SK-N-SH treated with all-trans-retinoic acid at 6 μM for 48 hours (cell line): Measurements from ENCODE around the gene AOC3.
"Not testable (repeated sequence)": the region's sequence is repeated elsewhere in the genome, so short reads cannot be mapped to it uniquely, and the experiment has no call there.

Experiments used
- ATAC-seq: fragments of 200-7000 bp; cut with Tn5 transposase; 3 replicates; pipeline ENCODE4 v1.9.1; 2020; ENCODE audit warnings: mild to moderate bottlenecking, moderate library complexity
- ARNTL ChIP-seq: fragments of 450-650 bp; formaldehyde crosslinking; IDR thresholded peaks from 2 replicates; pipeline ENCODE4 v1.5.0; 2020; ENCODE audit warnings: low read depth, mild to moderate bottlenecking, moderate library complexity, borderline replicate concordance
- BACH2 ChIP-seq: fragments of 250-450 bp; sonication (Bioruptor Pico); IDR thresholded peaks from 2 replicates; pipeline ENCODE4 v1.9.0; 2021; ENCODE audit warnings: mild to moderate bottlenecking, borderline replicate concordance
- CSDC2 ChIP-seq: fragments of 250-450 bp; sonication (Bioruptor Pico); IDR thresholded peaks from 2 replicates; pipeline ENCODE4 v1.5.0; 2020; ENCODE audit warnings: mild to moderate bottlenecking, moderate library complexity
- ESRRG ChIP-seq: fragments of 250-450 bp; sonication (Bioruptor Pico); IDR thresholded peaks from 2 replicates; pipeline ENCODE4 v1.6.1; 2021; ENCODE audit warnings: mild to moderate bottlenecking
- GLIS3 ChIP-seq: fragments of 250-450 bp; sonication (Bioruptor Pico); IDR thresholded peaks from 2 replicates; pipeline ENCODE4 v1.5.0; 2020; ENCODE audit warnings: mild to moderate bottlenecking, moderate library complexity
- ISL1 ChIP-seq: fragments of 250-450 bp; sonication (Bioruptor Pico); IDR thresholded peaks from 2 replicates; pipeline ENCODE4 v2.1.2; 2022; ENCODE audit warnings: mild to moderate bottlenecking, moderate library complexity
- OSR1 ChIP-seq: fragments of 250-450 bp; sonication (Bioruptor Pico); IDR thresholded peaks from 2 replicates; pipeline ENCODE4 v1.8.0; 2022; ENCODE audit warnings: moderate library complexity, mild to moderate bottlenecking, inconsistent platforms
- RARB ChIP-seq: fragments of 250-450 bp; sonication (Bioruptor Pico); IDR thresholded peaks from 2 replicates; pipeline ENCODE4 v1.8.0; 2021; ENCODE audit warnings: mild to moderate bottlenecking, moderate library complexity
- SNAI2 ChIP-seq: fragments of 250-450 bp; sonication (Bioruptor Pico); IDR thresholded peaks from 2 replicates; pipeline ENCODE4 v1.5.0; 2020; ENCODE audit warnings: mild to moderate bottlenecking, moderate library complexity
- TOX ChIP-seq: fragments of 250-450 bp; sonication (Bioruptor Pico); IDR thresholded peaks from 2 replicates; pipeline ENCODE4 v1.8.0; 2021; ENCODE audit warnings: mild to moderate bottlenecking, moderate library complexity, borderline replicate concordance
- ZC3H10 ChIP-seq: fragments of 250-450 bp; sonication (Bioruptor Pico); IDR thresholded peaks from 2 replicates; pipeline ENCODE4 v1.5.1; 2021; ENCODE audit warnings: mild to moderate bottlenecking, moderate library complexity
- ZFP3 ChIP-seq: fragments of 250-450 bp; sonication (Bioruptor Pico); IDR thresholded peaks from 2 replicates; pipeline ENCODE4 v1.5.0; 2020; ENCODE audit warnings: mild to moderate bottlenecking, moderate library complexity
- ZFP30 ChIP-seq: fragments of 450-650 bp; formaldehyde crosslinking; IDR thresholded peaks from 2 replicates; pipeline ENCODE4 v1.5.0; 2022; ENCODE audit warnings: mild to moderate bottlenecking, moderate library complexity
- ZNF565 ChIP-seq: fragments of 450-650 bp; formaldehyde crosslinking; conservative IDR thresholded peaks from 2 replicates; pipeline ENCODE4 v1.5.0; 2020; ENCODE audit warnings: low read depth, mild to moderate bottlenecking, moderate library complexity
- ZNF70 ChIP-seq: fragments of 450-650 bp; formaldehyde crosslinking; IDR thresholded peaks from 2 replicates; pipeline ENCODE4 v1.5.0; 2020; ENCODE audit warnings: mild to moderate bottlenecking, moderate library complexity
- ZNF8 ChIP-seq: fragments of 450-650 bp; formaldehyde crosslinking; IDR thresholded peaks from 2 replicates; pipeline ENCODE4 v1.5.0; 2020; ENCODE audit warnings: mild to moderate bottlenecking, moderate library complexity
- TF ChIP-seq, protein P1 (sequence below): fragments of 250-450 bp; sonication (Bioruptor Pico); IDR thresholded peaks from 2 replicates; pipeline ENCODE4 v1.5.0; 2020; ENCODE audit warnings: mild to moderate bottlenecking, moderate library complexity
- TF ChIP-seq, protein P2 (sequence below): fragments of 250-450 bp; sonication (Bioruptor Pico); IDR thresholded peaks from 2 replicates; pipeline ENCODE4 v1.8.0; 2020; ENCODE audit warnings: mild to moderate bottlenecking, moderate library complexity, borderline replicate concordance
- TF ChIP-seq, protein P3 (sequence below): fragments of 250-450 bp; sonication (Bioruptor Pico); IDR thresholded peaks from 2 replicates; pipeline ENCODE4 v1.8.0; 2021; ENCODE audit warnings: low read depth, mild to moderate bottlenecking, moderate library complexity, borderline replicate concordance
- TF ChIP-seq, protein P4 (sequence below): fragments of 250-450 bp; sonication (Bioruptor Pico); IDR thresholded peaks from 2 replicates; pipeline ENCODE4 v1.5.1; 2020; ENCODE audit warnings: low read depth, mild to moderate bottlenecking, moderate library complexity

The AOC3 gene

DNA sequence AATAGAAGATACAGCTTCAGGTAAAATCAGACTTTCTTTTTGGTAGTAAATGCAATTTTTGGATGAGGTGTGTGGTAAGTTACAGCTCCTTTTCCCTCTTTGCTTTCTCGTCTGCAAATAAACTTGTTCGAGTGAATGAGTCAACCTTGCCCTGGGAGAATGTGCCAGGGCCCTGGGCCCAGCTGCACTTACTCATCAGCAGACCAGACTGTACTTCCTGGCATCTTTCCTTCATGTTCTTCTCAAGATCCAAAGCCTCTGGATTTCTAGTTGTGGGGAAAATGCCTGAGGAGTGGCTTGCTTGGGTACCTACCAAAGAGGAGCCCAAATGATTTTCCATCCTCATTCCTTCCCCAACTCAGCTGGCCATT, 44.2 kb downstream of the AOC3 start (continued):
- TF ChIP-seq, protein P1, sequence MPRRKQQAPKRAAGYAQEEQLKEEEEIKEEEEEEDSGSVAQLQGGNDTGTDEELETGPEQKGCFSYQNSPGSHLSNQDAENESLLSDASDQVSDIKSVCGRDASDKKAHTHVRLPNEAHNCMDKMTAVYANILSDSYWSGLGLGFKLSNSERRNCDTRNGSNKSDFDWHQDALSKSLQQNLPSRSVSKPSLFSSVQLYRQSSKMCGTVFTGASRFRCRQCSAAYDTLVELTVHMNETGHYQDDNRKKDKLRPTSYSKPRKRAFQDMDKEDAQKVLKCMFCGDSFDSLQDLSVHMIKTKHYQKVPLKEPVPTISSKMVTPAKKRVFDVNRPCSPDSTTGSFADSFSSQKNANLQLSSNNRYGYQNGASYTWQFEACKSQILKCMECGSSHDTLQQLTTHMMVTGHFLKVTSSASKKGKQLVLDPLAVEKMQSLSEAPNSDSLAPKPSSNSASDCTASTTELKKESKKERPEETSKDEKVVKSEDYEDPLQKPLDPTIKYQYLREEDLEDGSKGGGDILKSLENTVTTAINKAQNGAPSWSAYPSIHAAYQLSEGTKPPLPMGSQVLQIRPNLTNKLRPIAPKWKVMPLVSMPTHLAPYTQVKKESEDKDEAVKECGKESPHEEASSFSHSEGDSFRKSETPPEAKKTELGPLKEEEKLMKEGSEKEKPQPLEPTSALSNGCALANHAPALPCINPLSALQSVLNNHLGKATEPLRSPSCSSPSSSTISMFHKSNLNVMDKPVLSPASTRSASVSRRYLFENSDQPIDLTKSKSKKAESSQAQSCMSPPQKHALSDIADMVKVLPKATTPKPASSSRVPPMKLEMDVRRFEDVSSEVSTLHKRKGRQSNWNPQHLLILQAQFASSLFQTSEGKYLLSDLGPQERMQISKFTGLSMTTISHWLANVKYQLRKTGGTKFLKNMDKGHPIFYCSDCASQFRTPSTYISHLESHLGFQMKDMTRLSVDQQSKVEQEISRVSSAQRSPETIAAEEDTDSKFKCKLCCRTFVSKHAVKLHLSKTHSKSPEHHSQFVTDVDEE (CRISPR knock-in tag), result no peak
- TF ChIP-seq ZNF565 (CRISPR knock-in tag) (no peak), ZFP30 (no peak), GLIS3 (CRISPR knock-in tag) (no peak), ISL1 (CRISPR knock-in tag) (no peak), RARB (CRISPR knock-in tag) (no peak), ZNF8 (no peak)
- TF ChIP-seq, protein P2, sequence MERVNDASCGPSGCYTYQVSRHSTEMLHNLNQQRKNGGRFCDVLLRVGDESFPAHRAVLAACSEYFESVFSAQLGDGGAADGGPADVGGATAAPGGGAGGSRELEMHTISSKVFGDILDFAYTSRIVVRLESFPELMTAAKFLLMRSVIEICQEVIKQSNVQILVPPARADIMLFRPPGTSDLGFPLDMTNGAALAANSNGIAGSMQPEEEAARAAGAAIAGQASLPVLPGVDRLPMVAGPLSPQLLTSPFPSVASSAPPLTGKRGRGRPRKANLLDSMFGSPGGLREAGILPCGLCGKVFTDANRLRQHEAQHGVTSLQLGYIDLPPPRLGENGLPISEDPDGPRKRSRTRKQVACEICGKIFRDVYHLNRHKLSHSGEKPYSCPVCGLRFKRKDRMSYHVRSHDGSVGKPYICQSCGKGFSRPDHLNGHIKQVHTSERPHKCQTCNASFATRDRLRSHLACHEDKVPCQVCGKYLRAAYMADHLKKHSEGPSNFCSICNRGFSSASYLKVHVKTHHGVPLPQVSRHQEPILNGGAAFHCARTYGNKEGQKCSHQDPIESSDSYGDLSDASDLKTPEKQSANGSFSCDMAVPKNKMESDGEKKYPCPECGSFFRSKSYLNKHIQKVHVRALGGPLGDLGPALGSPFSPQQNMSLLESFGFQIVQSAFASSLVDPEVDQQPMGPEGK (CRISPR knock-in tag), result no peak

GRCh38 chr17:42898147-42898811, 47.3 kb downstream of the AOC3 start:
- TF ChIP-seq OSR1 (CRISPR knock-in tag) (no peak), ZNF70 (CRISPR knock-in tag) (no peak), GLIS3 (CRISPR knock-in tag) (no peak), SNAI2 (CRISPR knock-in tag) (no peak), ZNF565 (CRISPR knock-in tag) (no peak), TOX (CRISPR knock-in tag) (no peak), ZFP3 (no peak), ISL1 (CRISPR knock-in tag) (no peak), ZNF8 (no peak), ZC3H10 (CRISPR knock-in tag) (no peak), ARNTL (no peak), BACH2 (no peak), CSDC2 (CRISPR knock-in tag) (no peak), RARB (CRISPR knock-in tag) (no peak), ESRRG (CRISPR knock-in tag) (no peak), ZFP30 (no peak)
- TF ChIP-seq, protein P2 (CRISPR knock-in tag), result no peak
- TF ChIP-seq, protein P3, sequence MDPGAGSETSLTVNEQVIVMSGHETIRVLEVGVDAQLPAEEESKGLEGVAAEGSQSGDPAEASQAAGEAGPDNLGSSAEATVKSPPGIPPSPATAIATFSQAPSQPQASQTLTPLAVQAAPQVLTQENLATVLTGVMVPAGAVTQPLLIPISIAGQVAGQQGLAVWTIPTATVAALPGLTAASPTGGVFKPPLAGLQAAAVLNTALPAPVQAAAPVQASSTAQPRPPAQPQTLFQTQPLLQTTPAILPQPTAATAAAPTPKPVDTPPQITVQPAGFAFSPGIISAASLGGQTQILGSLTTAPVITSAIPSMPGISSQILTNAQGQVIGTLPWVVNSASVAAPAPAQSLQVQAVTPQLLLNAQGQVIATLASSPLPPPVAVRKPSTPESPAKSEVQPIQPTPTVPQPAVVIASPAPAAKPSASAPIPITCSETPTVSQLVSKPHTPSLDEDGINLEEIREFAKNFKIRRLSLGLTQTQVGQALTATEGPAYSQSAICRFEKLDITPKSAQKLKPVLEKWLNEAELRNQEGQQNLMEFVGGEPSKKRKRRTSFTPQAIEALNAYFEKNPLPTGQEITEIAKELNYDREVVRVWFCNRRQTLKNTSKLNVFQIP (CRISPR knock-in tag), result no peak
- TF ChIP-seq, protein P4, sequence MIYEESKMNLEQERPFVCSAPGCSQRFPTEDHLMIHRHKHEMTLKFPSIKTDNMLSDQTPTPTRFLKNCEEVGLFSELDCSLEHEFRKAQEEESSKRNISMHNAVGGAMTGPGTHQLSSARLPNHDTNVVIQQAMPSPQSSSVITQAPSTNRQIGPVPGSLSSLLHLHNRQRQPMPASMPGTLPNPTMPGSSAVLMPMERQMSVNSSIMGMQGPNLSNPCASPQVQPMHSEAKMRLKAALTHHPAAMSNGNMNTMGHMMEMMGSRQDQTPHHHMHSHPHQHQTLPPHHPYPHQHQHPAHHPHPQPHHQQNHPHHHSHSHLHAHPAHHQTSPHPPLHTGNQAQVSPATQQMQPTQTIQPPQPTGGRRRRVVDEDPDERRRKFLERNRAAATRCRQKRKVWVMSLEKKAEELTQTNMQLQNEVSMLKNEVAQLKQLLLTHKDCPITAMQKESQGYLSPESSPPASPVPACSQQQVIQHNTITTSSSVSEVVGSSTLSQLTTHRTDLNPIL, result no peak
- TF ChIP-seq, protein P1 (CRISPR knock-in tag), result no peak
- ATAC-seq, result no peak

- ATAC-seq, result not testable (repeated sequence)
These were observed 49.0 kb downstream of the AOC3 start for GRCh38 chr17:42899981-42900380.
